ENCODE measurements around the gene GLI3.

DNA sequence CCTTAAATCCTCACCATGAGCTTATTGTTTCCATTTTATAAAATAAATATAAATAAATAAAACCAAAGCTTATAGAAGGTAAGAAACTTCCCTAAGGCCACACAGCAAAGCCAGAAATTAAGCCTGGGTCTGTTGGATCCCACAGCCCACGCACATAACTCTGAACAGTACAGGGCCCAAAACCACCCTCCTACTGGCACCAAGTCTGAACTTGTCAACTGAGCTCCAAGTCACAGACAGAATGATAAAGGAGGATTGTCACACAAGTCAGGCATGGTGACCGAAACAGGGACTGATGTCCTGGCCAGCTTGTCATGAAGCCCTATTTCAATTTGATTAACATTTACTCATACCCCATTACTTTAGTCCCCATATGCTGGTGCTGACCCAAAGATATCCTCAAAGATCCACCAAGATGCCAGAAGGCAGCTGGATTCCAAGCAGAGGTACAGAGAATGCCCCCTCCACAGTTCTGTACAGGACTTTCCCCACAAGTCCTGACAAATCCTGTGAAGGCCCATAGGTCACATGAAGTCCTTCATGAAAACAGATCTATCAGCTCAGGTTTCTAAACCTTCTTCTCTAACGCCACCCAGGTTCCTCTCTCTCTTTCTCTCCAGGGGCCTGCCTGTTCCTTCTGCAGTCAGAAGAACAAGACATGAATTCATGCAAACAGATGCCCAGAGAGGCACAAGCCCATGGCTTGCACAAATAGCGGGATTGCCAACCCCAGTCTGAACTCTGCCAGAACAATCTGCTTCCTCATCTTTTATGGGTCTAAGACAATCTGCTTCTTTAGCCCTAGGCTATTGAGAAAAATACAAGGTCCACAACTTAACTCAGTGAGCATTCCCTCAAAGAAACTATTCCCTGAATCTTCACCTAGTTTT is 60.9 kb downstream of the GLI3 start:
- TF ChIP-seq, protein P1, sequence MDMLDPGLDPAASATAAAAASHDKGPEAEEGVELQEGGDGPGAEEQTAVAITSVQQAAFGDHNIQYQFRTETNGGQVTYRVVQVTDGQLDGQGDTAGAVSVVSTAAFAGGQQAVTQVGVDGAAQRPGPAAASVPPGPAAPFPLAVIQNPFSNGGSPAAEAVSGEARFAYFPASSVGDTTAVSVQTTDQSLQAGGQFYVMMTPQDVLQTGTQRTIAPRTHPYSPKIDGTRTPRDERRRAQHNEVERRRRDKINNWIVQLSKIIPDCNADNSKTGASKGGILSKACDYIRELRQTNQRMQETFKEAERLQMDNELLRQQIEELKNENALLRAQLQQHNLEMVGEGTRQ (CRISPR knock-in tag; IDR thresholded peaks at IDR 0.05), result no peak
- TF ChIP-seq, protein P2, sequence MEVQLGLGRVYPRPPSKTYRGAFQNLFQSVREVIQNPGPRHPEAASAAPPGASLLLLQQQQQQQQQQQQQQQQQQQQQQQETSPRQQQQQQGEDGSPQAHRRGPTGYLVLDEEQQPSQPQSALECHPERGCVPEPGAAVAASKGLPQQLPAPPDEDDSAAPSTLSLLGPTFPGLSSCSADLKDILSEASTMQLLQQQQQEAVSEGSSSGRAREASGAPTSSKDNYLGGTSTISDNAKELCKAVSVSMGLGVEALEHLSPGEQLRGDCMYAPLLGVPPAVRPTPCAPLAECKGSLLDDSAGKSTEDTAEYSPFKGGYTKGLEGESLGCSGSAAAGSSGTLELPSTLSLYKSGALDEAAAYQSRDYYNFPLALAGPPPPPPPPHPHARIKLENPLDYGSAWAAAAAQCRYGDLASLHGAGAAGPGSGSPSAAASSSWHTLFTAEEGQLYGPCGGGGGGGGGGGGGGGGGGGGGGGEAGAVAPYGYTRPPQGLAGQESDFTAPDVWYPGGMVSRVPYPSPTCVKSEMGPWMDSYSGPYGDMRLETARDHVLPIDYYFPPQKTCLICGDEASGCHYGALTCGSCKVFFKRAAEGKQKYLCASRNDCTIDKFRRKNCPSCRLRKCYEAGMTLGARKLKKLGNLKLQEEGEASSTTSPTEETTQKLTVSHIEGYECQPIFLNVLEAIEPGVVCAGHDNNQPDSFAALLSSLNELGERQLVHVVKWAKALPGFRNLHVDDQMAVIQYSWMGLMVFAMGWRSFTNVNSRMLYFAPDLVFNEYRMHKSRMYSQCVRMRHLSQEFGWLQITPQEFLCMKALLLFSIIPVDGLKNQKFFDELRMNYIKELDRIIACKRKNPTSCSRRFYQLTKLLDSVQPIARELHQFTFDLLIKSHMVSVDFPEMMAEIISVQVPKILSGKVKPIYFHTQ (CRISPR knock-in tag; IDR thresholded peaks at IDR 0.05), result no peak
- no peak for TF ChIP-seq ZNF317 (CRISPR knock-in tag; IDR thresholded peaks at IDR 0.05; ENCODE audit: borderline replicate concordance, low read depth)

All from WTC11 (cell line).